ENCODE measurements around the gene NLRC3. TPM values are rescaled to one million over a fixed set of nuclear protein-coding genes. Genes with fewer than 3 reads are reported as not detected.

Gene NLRC3
- total RNA-seq, 1 experiment from 2014 or later, result not detected

DNA sequence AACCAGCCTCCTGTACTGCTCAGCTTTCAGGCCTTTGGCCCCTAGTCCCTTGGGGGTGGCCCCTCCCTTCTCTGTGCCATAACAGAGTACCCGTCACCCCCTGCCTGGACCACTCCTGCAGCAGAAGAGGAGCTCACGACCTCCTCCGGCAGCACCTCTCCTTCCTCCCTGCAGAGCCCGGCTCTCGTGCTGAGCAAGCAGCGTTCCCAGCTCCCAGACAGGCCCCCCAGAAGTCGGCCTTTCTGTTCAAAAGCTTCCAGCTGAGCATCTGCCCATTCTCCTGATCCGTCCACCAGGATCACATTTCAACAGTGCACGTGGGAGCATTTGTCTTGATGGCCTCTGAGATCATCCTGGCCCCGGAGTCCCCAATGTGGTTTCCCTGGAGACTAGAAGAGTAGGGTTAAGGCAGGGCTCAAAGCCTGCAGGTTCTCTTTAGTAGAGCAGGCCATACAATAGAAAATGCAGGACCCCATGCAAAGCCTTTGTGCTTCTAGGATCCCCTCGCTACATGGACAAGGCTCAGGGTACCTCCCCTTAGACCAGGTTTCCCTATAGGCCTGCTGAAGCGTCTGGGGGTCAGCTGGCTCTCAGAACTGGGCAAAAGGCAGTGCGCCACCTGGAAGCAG lies 35.6 kb downstream of the NLRC3 start:
- CTCF ChIA-PET, result no interaction called here
- DNase-seq, result no peak
- Histone ChIP-seq H3K36me3 (ENCODE audit: control insufficient read depth, insufficient read depth, low read length) (no peaks in the 10 kb centered on the region), H3K4me3 (ENCODE audit: low read depth, low read length) (no peak overlapping the region), H3K27me3 (replicated peaks; ENCODE audit: control insufficient read depth, insufficient read depth, low read length) (no peaks in the 10 kb centered on the region), H3K4me1 (no peaks in the 10 kb centered on the region), H3K9me3 (no peaks in the 10 kb centered on the region)
- POLR2A ChIA-PET, result no interaction called here
- Mint-ChIP-seq H3K9me3 (ENCODE audit: unreplicated experiment) (no peaks in the 10 kb centered on the region), H3K27me3 (ENCODE audit: insufficient read depth, unreplicated experiment) (no peaks in the 10 kb centered on the region), H3K4me3 (ENCODE audit: unreplicated experiment) (no peak overlapping the region), H3K27ac (ENCODE audit: unreplicated experiment) (no peak overlapping the region), H3K4me1 (ENCODE audit: low read depth, unreplicated experiment) (no peaks in the 10 kb centered on the region), H3K36me3 (ENCODE audit: insufficient read depth, unreplicated experiment) (no peaks in the 10 kb centered on the region)
- no TSS peak for BruUV-seq (replicated peaks)
- intact Hi-C loops (cut with micrococcal nuclease; ENCODE audit: unreplicated experiment), result no loop called here
- TF ChIP-seq CTCF (IDR thresholded peaks at IDR 0.05; ENCODE audit: insufficient read depth in 1 of 2, low read depth in 1 of 2, low read length in 1 of 2, severe bottlenecking in 1 of 2, unreplicated experiment in 1 of 2), result no peak

GRCh38 chr16:3538222-3538621 lies 39.0 kb downstream of the NLRC3 start:
- no peak overlapping the region for H3K27ac Mint-ChIP-seq (ENCODE audit: unreplicated experiment)
- BruUV-seq (replicated peaks), result no TSS peak
- TF ChIP-seq CTCF (IDR thresholded peaks at IDR 0.05; ENCODE audit: insufficient read depth in 1 of 2, low read depth in 1 of 2, low read length in 1 of 2, severe bottlenecking in 1 of 2, unreplicated experiment in 1 of 2), result no peak
- no peaks in the 10 kb centered on the region for H3K4me1 ChIP-seq
- no peak overlapping the region for H3K4me3 Mint-ChIP-seq (ENCODE audit: unreplicated experiment)
- H3K27me3 ChIP-seq (replicated peaks; ENCODE audit: control insufficient read depth, insufficient read depth, low read length), result no peaks in the 10 kb centered on the region
- intact Hi-C loops (cut with micrococcal nuclease; ENCODE audit: unreplicated experiment), result no loop called here
- CTCF ChIA-PET, result no interaction called here
- H3K36me3 ChIP-seq (ENCODE audit: control insufficient read depth, insufficient read depth, low read length), result no peaks in the 10 kb centered on the region
- H3K9me3 Mint-ChIP-seq (ENCODE audit: unreplicated experiment), result no peaks in the 10 kb centered on the region
- H3K9me3 ChIP-seq, result no peaks in the 10 kb centered on the region
- DNase-seq, result no peak
- peaks cover 2% of the 10 kb centered on the region for H3K36me3 Mint-ChIP-seq (ENCODE audit: insufficient read depth, unreplicated experiment)
- POLR2A ChIA-PET, result no interaction called here
- no peak overlapping the region for H3K4me3 ChIP-seq (ENCODE audit: low read depth, low read length)
- no peaks in the 10 kb centered on the region for H3K27me3 Mint-ChIP-seq (ENCODE audit: insufficient read depth, unreplicated experiment)
- H3K4me1 Mint-ChIP-seq (ENCODE audit: low read depth, unreplicated experiment), result no peaks in the 10 kb centered on the region

GRCh38 chr16:3536851-3537250 lies 40.4 kb downstream of the NLRC3 start:
- ChIA-PET CTCF (no interaction called here), POLR2A (no interaction called here)
- Mint-ChIP-seq H3K27me3 (ENCODE audit: insufficient read depth, unreplicated experiment) (no peaks in the 10 kb centered on the region), H3K27ac (ENCODE audit: unreplicated experiment) (no peak overlapping the region), H3K4me3 (ENCODE audit: unreplicated experiment) (no peak overlapping the region), H3K36me3 (ENCODE audit: insufficient read depth, unreplicated experiment) (peaks cover 9% of the 10 kb centered on the region), H3K4me1 (ENCODE audit: low read depth, unreplicated experiment) (no peaks in the 10 kb centered on the region), H3K9me3 (ENCODE audit: unreplicated experiment) (no peaks in the 10 kb centered on the region)
- BruUV-seq (replicated peaks), result no TSS peak
- intact Hi-C loops (cut with micrococcal nuclease; ENCODE audit: unreplicated experiment), result no loop called here
- TF ChIP-seq CTCF (IDR thresholded peaks at IDR 0.05; ENCODE audit: insufficient read depth in 1 of 2, low read depth in 1 of 2, low read length in 1 of 2, severe bottlenecking in 1 of 2, unreplicated experiment in 1 of 2), result no peak
- DNase-seq, result no peak
- Histone ChIP-seq H3K36me3 (ENCODE audit: control insufficient read depth, insufficient read depth, low read length) (no peaks in the 10 kb centered on the region), H3K4me3 (ENCODE audit: low read depth, low read length) (no peak overlapping the region), H3K9me3 (no peaks in the 10 kb centered on the region), H3K27me3 (replicated peaks; ENCODE audit: control insufficient read depth, insufficient read depth, low read length) (no peaks in the 10 kb centered on the region), H3K4me1 (no peaks in the 10 kb centered on the region)

Data from Caco-2 (cell line).